ENCODE results near the gene AOPEP. TPM values are rescaled to one million over a fixed set of nuclear protein-coding genes. Genes with fewer than 3 reads are reported as not detected.

The AOPEP gene
- total RNA-seq, 1 donor from 2014 or later, result 75.3 TPM

- H3K36me3 Mint-ChIP-seq (ENCODE audit: low read depth, unreplicated experiment), result peaks cover 8% of the 10 kb centered on the region
- H3K4me1 ChIP-seq (ENCODE audit: insufficient read depth, low read length), result peaks cover 48% of the 10 kb centered on the region
These were observed 369.9 kb downstream of the AOPEP start for GRCh38 chr9:95096381-95096780.

GRCh38 chr9:95096807-95097206, 370.3 kb downstream of the AOPEP start:
- DNase-seq (ENCODE audit: low read depth) (no peak), FAIRE-seq (no peak)
- Mint-ChIP-seq H3K9me3 (ENCODE audit: unreplicated experiment) (peaks cover 2% of the 10 kb centered on the region), H3K4me3 (ENCODE audit: unreplicated experiment) (no peak overlapping the region), H3K4me1 (ENCODE audit: low read depth, unreplicated experiment) (peaks cover 52% of the 10 kb centered on the region), H3K27me3 (ENCODE audit: low read depth, unreplicated experiment) (no peaks in the 10 kb centered on the region), H3K27ac (ENCODE audit: unreplicated experiment) (no peak overlapping the region), H3K36me3 (ENCODE audit: low read depth, unreplicated experiment) (peaks cover 8% of the 10 kb centered on the region)
- Histone ChIP-seq H2AFZ (ENCODE audit: low read depth, low read length) (no peak overlapping the region), H3K4me1 (ENCODE audit: insufficient read depth, low read length) (peaks cover 44% of the 10 kb centered on the region), H3K36me3 (ENCODE audit: insufficient read depth, low read length) (no peaks in the 10 kb centered on the region), H3K9me3 (ENCODE audit: insufficient read depth, low read depth, low read length) (no peaks in the 10 kb centered on the region), H3K4me2 (ENCODE audit: low read length) (no peak overlapping the region), H3K9ac (ENCODE audit: low read length) (no peak overlapping the region), H3K27ac (ENCODE audit: low read depth, low read length) (no peak overlapping the region), H4K20me1 (ENCODE audit: insufficient read depth, low read length) (peaks cover 5% of the 10 kb centered on the region), H3K4me3 (ENCODE audit: insufficient read depth, low read depth, low read length) (no peak overlapping the region), H3K27me3 (ENCODE audit: insufficient read depth, low read length) (no peaks in the 10 kb centered on the region), H3K79me2 (ENCODE audit: insufficient read depth, low read length) (no peaks in the 10 kb centered on the region)
- TF ChIP-seq EZH2 (IDR thresholded peaks at IDR 0.05; ENCODE audit: insufficient read depth, low read length) (no peak), CTCF (IDR thresholded peaks at IDR 0.05; ENCODE audit: insufficient read depth, low read depth, low read length) (no peak)

More at GRCh38 chr9:95096381-95096780, 369.9 kb downstream of the AOPEP start:
- no peak for DNase-seq (ENCODE audit: low read depth)
- H3K27ac Mint-ChIP-seq (ENCODE audit: unreplicated experiment), result no peak overlapping the region
- H3K4me1 Mint-ChIP-seq (ENCODE audit: low read depth, unreplicated experiment), result peaks cover 56% of the 10 kb centered on the region
- no peak overlapping the region for H3K9ac ChIP-seq (ENCODE audit: low read length)
- H3K4me3 Mint-ChIP-seq (ENCODE audit: unreplicated experiment), result no peak overlapping the region
- no peak overlapping the region for H3K4me2 ChIP-seq (ENCODE audit: low read length)
- no peaks in the 10 kb centered on the region for H3K79me2 ChIP-seq (ENCODE audit: insufficient read depth, low read length)
- no peak overlapping the region for H3K4me3 ChIP-seq (ENCODE audit: insufficient read depth, low read depth, low read length)
- peaks cover 5% of the 10 kb centered on the region for H4K20me1 ChIP-seq (ENCODE audit: insufficient read depth, low read length)
- H3K27me3 ChIP-seq (ENCODE audit: insufficient read depth, low read length), result no peaks in the 10 kb centered on the region
- no peak overlapping the region for H2AFZ ChIP-seq (ENCODE audit: low read depth, low read length)
- H3K27me3 Mint-ChIP-seq (ENCODE audit: low read depth, unreplicated experiment), result no peaks in the 10 kb centered on the region
- no peak overlapping the region for H3K27ac ChIP-seq (ENCODE audit: low read depth, low read length)
- H3K9me3 ChIP-seq (ENCODE audit: insufficient read depth, low read depth, low read length), result no peaks in the 10 kb centered on the region
- peaks cover 2% of the 10 kb centered on the region for H3K9me3 Mint-ChIP-seq (ENCODE audit: unreplicated experiment)
- FAIRE-seq, result no peak
- no peaks in the 10 kb centered on the region for H3K36me3 ChIP-seq (ENCODE audit: insufficient read depth, low read length)
- TF ChIP-seq EZH2 (IDR thresholded peaks at IDR 0.05; ENCODE audit: insufficient read depth, low read length) (no peak), CTCF (IDR thresholded peaks at IDR 0.05; ENCODE audit: insufficient read depth, low read depth, low read length) (no peak)

- Histone ChIP-seq H3K9me3 (ENCODE audit: insufficient read depth, low read depth, low read length) (no peaks in the 10 kb centered on the region), H3K9ac (ENCODE audit: low read length) (no peak overlapping the region), H4K20me1 (ENCODE audit: insufficient read depth, low read length) (peaks cover 5% of the 10 kb centered on the region), H3K4me1 (ENCODE audit: insufficient read depth, low read length) (peaks cover 39% of the 10 kb centered on the region), H3K79me2 (ENCODE audit: insufficient read depth, low read length) (no peaks in the 10 kb centered on the region), H3K27me3 (ENCODE audit: insufficient read depth, low read length) (no peaks in the 10 kb centered on the region), H3K36me3 (ENCODE audit: insufficient read depth, low read length) (no peaks in the 10 kb centered on the region), H2AFZ (ENCODE audit: low read depth, low read length) (no peak overlapping the region), H3K27ac (ENCODE audit: low read depth, low read length) (no peak overlapping the region), H3K4me2 (ENCODE audit: low read length) (no peak overlapping the region), H3K4me3 (ENCODE audit: insufficient read depth, low read depth, low read length) (no peak overlapping the region)
- H3K27me3 Mint-ChIP-seq (ENCODE audit: low read depth, unreplicated experiment), result no peaks in the 10 kb centered on the region
- peaks cover 51% of the 10 kb centered on the region for H3K4me1 Mint-ChIP-seq (ENCODE audit: low read depth, unreplicated experiment)
- no peak for TF ChIP-seq EZH2 (IDR thresholded peaks at IDR 0.05; ENCODE audit: insufficient read depth, low read length)
- no peak for TF ChIP-seq CTCF (IDR thresholded peaks at IDR 0.05; ENCODE audit: insufficient read depth, low read depth, low read length)
- H3K27ac Mint-ChIP-seq (ENCODE audit: unreplicated experiment), result no peak overlapping the region
- H3K4me3 Mint-ChIP-seq (ENCODE audit: unreplicated experiment), result no peak overlapping the region
- DNase-seq (ENCODE audit: low read depth) (no peak), FAIRE-seq (no peak)
- peaks cover 2% of the 10 kb centered on the region for H3K9me3 Mint-ChIP-seq (ENCODE audit: unreplicated experiment)
- peaks cover 8% of the 10 kb centered on the region for H3K36me3 Mint-ChIP-seq (ENCODE audit: low read depth, unreplicated experiment)
These were observed 370.8 kb downstream of the AOPEP start for GRCh38 chr9:95097279-95097678.

Data from astrocyte (in vitro differentiated cells and primary cell).